Erythroblast (primary cell): ENCODE data around the gene TCEA3.

Experiments used
- GATA1 ChIP-seq: IDR thresholded peaks from 2 replicates; pipeline ENCODE4 v1.6.1; 2011; ENCODE audit warnings: low read depth, mild to moderate bottlenecking, control low read depth, low read length, moderate library complexity
- POLR2A ChIP-seq: IDR thresholded peaks from 2 replicates; pipeline ENCODE4 v1.6.1; 2011; ENCODE audit warnings: mild to moderate bottlenecking, low read length

DNA sequence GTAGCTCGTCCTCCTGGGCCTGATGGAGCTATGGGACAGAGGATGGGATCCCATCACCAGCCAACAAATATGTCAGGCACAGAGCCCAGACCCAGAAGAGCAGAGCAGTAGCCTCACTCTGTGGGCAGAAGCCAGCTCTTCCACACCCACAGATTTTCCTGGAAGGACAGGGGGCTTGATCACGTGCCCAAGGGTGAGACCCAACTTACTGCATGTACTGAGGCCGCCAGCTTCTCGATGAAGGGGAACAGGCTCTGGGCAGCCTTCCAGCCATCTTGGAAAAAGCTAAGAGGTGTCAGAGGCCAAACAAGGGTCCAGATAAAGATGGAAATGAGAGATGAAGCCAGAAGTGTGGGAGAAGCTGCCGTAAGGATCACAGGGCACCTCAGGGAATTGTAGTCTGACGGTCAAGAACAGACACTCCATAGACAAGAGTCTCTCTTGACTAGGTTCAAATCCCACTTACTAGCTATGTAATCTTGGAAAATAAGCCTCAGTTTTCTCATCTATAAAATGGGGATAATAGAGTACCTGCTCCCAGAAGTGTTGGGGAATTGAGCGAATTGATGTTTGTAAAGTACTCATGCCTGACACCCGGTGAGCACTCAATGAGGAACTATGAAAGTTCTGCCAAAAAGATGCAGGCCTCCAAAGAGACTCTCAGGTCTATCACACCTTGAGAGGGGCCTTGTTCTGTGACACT, 17.0 kb upstream of the TCEA3 start:
- TF ChIP-seq POLR2A (no peak), GATA1 (no peak)
